Parathyroid adenoma (tissue), 2 donors: Measurements from ENCODE around the gene AREG.

Experiments
- H2AFZ ChIP-seq: fragments of 300-600 bp; sonication (generic); one replicate; pipeline ENCODE4 v1.7.0; 2017; ENCODE audit warnings: antibody characterized with exemption, mild to moderate bottlenecking
- H3K27ac ChIP-seq: fragments of 300-600 bp; sonication (generic); one replicate; pipeline ENCODE4 v1.7.0; 2017
- H3K27me3 ChIP-seq: fragments of 300-600 bp; sonication (generic); one replicate; pipeline ENCODE4 v1.7.0; 2017; ENCODE audit warnings: low read length; ENCODE audit not compliant: control insufficient read depth, insufficient read depth
- H3K36me3 ChIP-seq: fragments of 300-600 bp; sonication (generic); one replicate; pipeline ENCODE4 v1.7.0; 2017; ENCODE audit warnings: low read length; ENCODE audit not compliant: control insufficient read depth, insufficient read depth
- H3K4me1 ChIP-seq: fragments of 300-600 bp; sonication (generic); one replicate; pipeline ENCODE4 v1.7.0; 2017; ENCODE audit warnings: control low read depth
- H3K4me2 ChIP-seq: fragments of 300-600 bp; sonication (generic); one replicate; pipeline ENCODE4 v1.7.0; 2017; ENCODE audit warnings: low read length
- H3K4me3 ChIP-seq: fragments of 300-600 bp; sonication (generic); one replicate; pipeline ENCODE4 v1.7.0; 2017; ENCODE audit warnings: low read depth, low read length
- H3K79me2 ChIP-seq: fragments of 300-600 bp; sonication (generic); one replicate; pipeline ENCODE4 v1.7.0; 2017; ENCODE audit warnings: control low read depth
- H3K9ac ChIP-seq: fragments of 300-600 bp; sonication (generic); one replicate; pipeline ENCODE4 v1.7.0; 2017; ENCODE audit warnings: mild to moderate bottlenecking
- H3K9me3 ChIP-seq: fragments of 300-600 bp; sonication (generic); one replicate; pipeline ENCODE4 v1.7.0; 2017; ENCODE audit warnings: low read length; ENCODE audit not compliant: control insufficient read depth
- CTCF ChIP-seq: fragments of 300-600 bp; sonication (generic); IDR thresholded peaks from one replicate; pipeline ENCODE4 v1.7.0; 2017; ENCODE audit warnings: antibody characterized with exemption, mild to moderate bottlenecking
- donor health status: primary hyperparathyroidism.

Gene AREG

GRCh38 chr4:74456056-74456744 lies 11.3 kb downstream of the AREG start:
- no peak overlapping the region for H2AFZ ChIP-seq
- H3K4me3 ChIP-seq, result no peak overlapping the region
- no peaks in the 10 kb centered on the region for H3K36me3 ChIP-seq
- no peak overlapping the region for H3K27ac ChIP-seq
- H3K27me3 ChIP-seq, result no peaks in the 10 kb centered on the region
- no peaks in the 10 kb centered on the region for H3K79me2 ChIP-seq
- H3K9me3 ChIP-seq, result no peaks in the 10 kb centered on the region
- no peaks in the 10 kb centered on the region for H3K4me1 ChIP-seq
- H3K4me2 ChIP-seq, result no peak overlapping the region
- no peak overlapping the region for H3K9ac ChIP-seq
- no peak for TF ChIP-seq CTCF

- TF ChIP-seq CTCF, result no peak
- H3K27me3 ChIP-seq, result no peaks in the 10 kb centered on the region
- H3K79me2 ChIP-seq, result no peaks in the 10 kb centered on the region
- no peaks in the 10 kb centered on the region for H3K4me1 ChIP-seq
- H3K4me3 ChIP-seq, result no peak overlapping the region
- no peak overlapping the region for H3K9ac ChIP-seq
- H2AFZ ChIP-seq, result no peak overlapping the region
- no peaks in the 10 kb centered on the region for H3K36me3 ChIP-seq
- no peaks in the 10 kb centered on the region for H3K9me3 ChIP-seq
- H3K4me2 ChIP-seq, result no peak overlapping the region
- H3K27ac ChIP-seq, result no peak overlapping the region
Measured at GRCh38 chr4:74456849-74457395, 12.0 kb downstream of the AREG start.

- H3K27ac ChIP-seq, result no peak overlapping the region
- H3K4me3 ChIP-seq, result no peak overlapping the region
- no peaks in the 10 kb centered on the region for H3K79me2 ChIP-seq
- no peak overlapping the region for H3K9ac ChIP-seq
- H3K36me3 ChIP-seq, result no peaks in the 10 kb centered on the region
- no peak for TF ChIP-seq CTCF
- no peak overlapping the region for H3K4me2 ChIP-seq
- H2AFZ ChIP-seq, result no peak overlapping the region
- no peaks in the 10 kb centered on the region for H3K9me3 ChIP-seq
- no peaks in the 10 kb centered on the region for H3K4me1 ChIP-seq
- no peaks in the 10 kb centered on the region for H3K27me3 ChIP-seq
Measured at GRCh38 chr4:74460833-74461232, 15.9 kb downstream of the AREG start.

GRCh38 chr4:74463123-74463522 lies 18.2 kb downstream of the AREG start:
- Histone ChIP-seq H3K9ac (no peak overlapping the region), H3K9me3 (no peaks in the 10 kb centered on the region), H3K36me3 (no peaks in the 10 kb centered on the region), H3K27me3 (no peaks in the 10 kb centered on the region), H3K4me2 (no peak overlapping the region), H3K4me3 (no peak overlapping the region), H3K4me1 (no peaks in the 10 kb centered on the region), H3K79me2 (no peaks in the 10 kb centered on the region), H2AFZ (no peak overlapping the region), H3K27ac (no peak overlapping the region)
- TF ChIP-seq CTCF, result no peak

GRCh38 chr4:74464291-74464690 lies 19.4 kb downstream of the AREG start:
- no peaks in the 10 kb centered on the region for H3K27me3 ChIP-seq
- H3K36me3 ChIP-seq, result no peaks in the 10 kb centered on the region
- no peak overlapping the region for H2AFZ ChIP-seq
- H3K4me1 ChIP-seq, result no peaks in the 10 kb centered on the region
- H3K4me2 ChIP-seq, result no peak overlapping the region
- no peaks in the 10 kb centered on the region for H3K79me2 ChIP-seq
- no peak overlapping the region for H3K27ac ChIP-seq
- no peak overlapping the region for H3K4me3 ChIP-seq
- no peaks in the 10 kb centered on the region for H3K9me3 ChIP-seq
- H3K9ac ChIP-seq, result no peak overlapping the region
- no peak for TF ChIP-seq CTCF
